HepG2 (cell line): Measurements from ENCODE around the gene ADGRF1. TPM values are rescaled to one million over a fixed set of nuclear protein-coding genes. Genes with fewer than 3 reads are reported as not detected.

ENCODE experiments used
- ATAC-seq: fragments of 200-7000 bp; cut with Tn5 transposase; 3 replicates; pipeline ENCODE4 v1.9.1; 2020; ENCODE audit warnings: mild to moderate bottlenecking, moderate library complexity
- BruUV-seq: library from RNA; stranded (reverse); fragments of 400-500 nt; replicated peaks from 2 replicates; lab custom pipeline; 2021; lab: Mats Ljungman, UMichigan
- CTCF ChIA-PET: fragments of 300-600 bp; formaldehyde crosslinking; extraction: SDS; loops from one replicate; lab custom pipeline; 2021; ENCODE audit warnings: low total read pairs, inconsistent platforms, low intra/inter-chr PET ratio; lab: Yijun Ruan, JAX
- POLR2A ChIA-PET: fragments of 350-600 bp; sonication (Branson Sonifier 250); formaldehyde crosslinking; loops from one replicate; lab custom pipeline; 2020; ENCODE audit warnings: antibody characterized with exemption, inconsistent platforms; lab: Yijun Ruan, JAX
- DNase-seq: peaks from one replicate; pipeline ENCODE4 v3.0.0-alpha.2; 2015; ENCODE audit warnings: low spot score
- FAIRE-seq: peaks from 3 replicates; lab custom pipeline; 2011; peaks lifted over from hg19 to GRCh38; lab: Jason Lieb, UNC
- H2AFZ ChIP-seq: one replicate; pipeline ENCODE4 v1.6.1; 2011; ENCODE audit warnings: low read length, inconsistent platforms
- H3K27ac ChIP-seq: fragments of 300-600 bp; 3 replicates; pipeline ENCODE4 v1.8.0; 2011; ENCODE audit warnings: mixed run types, mild to moderate bottlenecking, mixed read lengths, low read length, inconsistent platforms; ENCODE audit not compliant: insufficient read depth; ENCODE audit errors: extremely low read length
- H3K27me3 ChIP-seq, 2 experiments: fragments of 200-600 bp in 1 of 2; 2 replicates in 1 of 2; 3 replicates in 1 of 2; pipeline versions ENCODE4 v1.6.0 to v1.8.0; 2011; ENCODE audit warnings: low read length in 2 of 2, mild to moderate bottlenecking in 2 of 2, moderate library complexity in 2 of 2, inconsistent platforms in 1 of 2; ENCODE audit not compliant: insufficient read depth in 2 of 2, control insufficient read depth in 1 of 2
- H3K36me3 ChIP-seq, 2 experiments: fragments of 200-600 bp in 1 of 2; replicated peaks in 1 of 2; 2 replicates in 1 of 2; 3 replicates in 1 of 2; pipeline versions ENCODE4 v1.5.1 to v1.8.0; 2011; ENCODE audit warnings: low read length in 2 of 2, inconsistent platforms in 1 of 2; ENCODE audit not compliant: insufficient read depth in 2 of 2, control insufficient read depth in 1 of 2
- H3K4me1 ChIP-seq: 2 replicates; pipeline ENCODE4 v1.5.1; 2012; ENCODE audit warnings: low read length, inconsistent platforms; ENCODE audit not compliant: insufficient read depth
- H3K4me2 ChIP-seq: 2 replicates; pipeline ENCODE4 v1.6.0; 2011; ENCODE audit warnings: low read depth, low read length, inconsistent platforms
- H3K4me3 ChIP-seq, 3 experiments: fragments of 200-600 bp in 1 of 3; sonication (generic), shearing (Covaris generic) in 1 of 3; replicated peaks in 1 of 3; 2 replicates each; pipeline ENCODE4 v1.5.1; 2011 to 2016; ENCODE audit warnings: low read length in 3 of 3, inconsistent platforms in 2 of 3, low read depth in 2 of 3, mild to moderate bottlenecking in 2 of 3, control low read depth in 1 of 3, mixed read lengths in 1 of 3; ENCODE audit not compliant: insufficient read depth in 1 of 3
- H3K79me2 ChIP-seq: one replicate; pipeline ENCODE4 v1.6.1; 2011; ENCODE audit warnings: low read length, inconsistent platforms; ENCODE audit not compliant: insufficient read depth
- H3K9ac ChIP-seq: 2 replicates; pipeline ENCODE4 v1.6.0; 2011; ENCODE audit warnings: mild to moderate bottlenecking, low read depth, low read length, inconsistent platforms; ENCODE audit not compliant: insufficient read depth
- H3K9me3 ChIP-seq: 2 replicates; pipeline ENCODE4 v1.5.1; 2012; ENCODE audit warnings: mild to moderate bottlenecking, low read length
- H4K20me1 ChIP-seq: 2 replicates; pipeline ENCODE4 v1.6.0; 2011; ENCODE audit warnings: inconsistent platforms, mild to moderate bottlenecking, low read length, moderate library complexity; ENCODE audit not compliant: insufficient read depth
- CERS6 ChIP-seq: sonication (generic); formaldehyde crosslinking; IDR thresholded peaks from 2 replicates; pipeline ENCODE4 v1.5.0; 2020; ENCODE audit warnings: missing genetic modification reagents
- MNT ChIP-seq: fragments of 450-650 bp; IDR thresholded peaks from 2 replicates; pipeline ENCODE4 v1.6.1; 2016
- NBN ChIP-seq: fragments of 450-650 bp; conservative IDR thresholded peaks from 2 replicates; pipeline ENCODE4 v1.6.1; 2017
- SMARCE1 ChIP-seq: fragments of 450-650 bp; IDR thresholded peaks from 2 replicates; pipeline ENCODE4 v1.6.1; 2017; ENCODE audit warnings: borderline replicate concordance
- TMF1 ChIP-seq: sonication (generic); formaldehyde crosslinking; IDR thresholded peaks from 2 replicates; pipeline ENCODE4 v1.8.1; 2022; ENCODE audit warnings: low read depth, missing genetic modification reagents
- U2AF2 ChIP-seq: fragments of 200-400 bp; formaldehyde crosslinking; IDR thresholded peaks from 2 replicates; pipeline ENCODE4 v1.6.1; 2017; ENCODE audit warnings: low read depth, mild to moderate bottlenecking, low read length
- ZBTB43 ChIP-seq: sonication (generic); formaldehyde crosslinking; conservative IDR thresholded peaks from 2 replicates; pipeline ENCODE4 v1.4.0; 2020; ENCODE audit warnings: missing genetic modification reagents
- ZBTB7A ChIP-seq: sonication (generic); formaldehyde crosslinking; IDR thresholded peaks from 2 replicates; pipeline ENCODE4 v1.8.0; 2022; ENCODE audit warnings: mild to moderate bottlenecking, missing genetic modification reagents
- ZNF280B ChIP-seq: sonication (generic); formaldehyde crosslinking; IDR thresholded peaks from 2 replicates; pipeline ENCODE4 v1.5.0; 2020; ENCODE audit warnings: missing genetic modification reagents, mild to moderate bottlenecking, borderline replicate concordance
- ZNF646 ChIP-seq: sonication (generic); formaldehyde crosslinking; IDR thresholded peaks from 2 replicates; pipeline ENCODE4 v1.9.0; 2021; ENCODE audit warnings: mild to moderate bottlenecking, missing genetic modification reagents
- ZSCAN30 ChIP-seq: sonication (generic); formaldehyde crosslinking; IDR thresholded peaks from 2 replicates; pipeline ENCODE4 v1.5.0; 2020; ENCODE audit warnings: mild to moderate bottlenecking, missing genetic modification reagents
- WGBS: methylation state at CpG from one replicate; pipeline ENCODE4 v1.1.6; 2017; ENCODE audit warnings: low lambda C conversion rate; 5-methylcytosine and 5-hydroxymethylcytosine counted together
- in situ Hi-C: cut with HindIII; loops from 2 replicates; pipeline ENCODE4 v1.10.0; 2017; ENCODE audit warnings: low pct_unique_long_range_greater_than_20kb; ENCODE audit not compliant: extremely low pct_ligation_motif_present
- intact Hi-C: fragments of 100-400 bp; cut with micrococcal nuclease; formaldehyde crosslinking; loops from one replicate; pipeline ENCODE4 v1.10.0; 2022; ENCODE audit not compliant: unreplicated experiment
- polyA plus RNA-seq, 8 experiments: library from polyadenylated mRNA; depleted of rRNA in 3 of 8; stranded (reverse) in 7 of 8; unstranded in 1 of 8; fragments of >200 nt; fragmentation: Illumina TruSeq in 4 of 8; extraction: Trizol in 4 of 8; gene quantifications; 2 replicates each; pipeline versions ENCODE4 v1.2.1 to v1.2.3, GENCODE V29; 2011 to 2016; ENCODE audit warnings: low read depth in 4 of 8, missing spikeins in 1 of 8, mixed read lengths in 1 of 8; ENCODE audit not compliant: insufficient read depth in 1 of 8
- total RNA-seq, 5 experiments: library from RNA; depleted of rRNA; stranded (reverse); fragments of >200 nt; fragmentation: Illumina TruSeq; extraction: Trizol; gene quantifications; 2 replicates each; pipeline ENCODE4 v1.2.3, GENCODE V29; 2016; ENCODE audit warnings: low read depth in 1 of 5

ADGRF1 gene
- total and polyA plus RNA-seq, 2 of the 13 experiments (the other 11 are each of a cell fraction or from before 2014, with no cell fraction given): not detected

- TF ChIP-seq ZNF646: no peak
- TF ChIP-seq SMARCE1: no peak
- TF ChIP-seq ZBTB7A: no peak
- TF ChIP-seq U2AF2: no peak
These were observed 1.2 kb upstream of the ADGRF1 start (continued) for GRCh38 chr6:47043286-47043685.

GRCh38 chr6:47041741-47042140 is 391 bp downstream of the ADGRF1 start:
- H3K4me3 ChIP-seq: no peak overlapping the region
- in situ Hi-C loops (no loop called here), intact Hi-C loops (no loop called here)
- ATAC-seq (no peak), DNase-seq (no peak), FAIRE-seq (no peak)
- H3K79me2 ChIP-seq: no peaks in the 10 kb centered on the region
- CTCF ChIA-PET: no interaction called here
- peaks cover 12% of the 10 kb centered on the region for H3K4me1 ChIP-seq
- H3K27me3 ChIP-seq: peaks cover 2 to 21% of the 10 kb centered on the region in 2 experiments; a peak in 3 of 5 replicates
- H3K9me3 ChIP-seq: no peaks in the 10 kb centered on the region
- no peaks in the 10 kb centered on the region for H4K20me1 ChIP-seq
- BruUV-seq: no TSS peak
- no peak overlapping the region for H3K4me2 ChIP-seq
- H3K27ac ChIP-seq: no peak overlapping the region
- no peak overlapping the region for H3K9ac ChIP-seq
- no peak overlapping the region for H2AFZ ChIP-seq
- POLR2A ChIA-PET: no interaction called here
- WGBS: 24% methylated on average over 2 of the region's 2 CpGs
- no peaks in the 10 kb centered on the region for H3K36me3 ChIP-seq
- TF ChIP-seq ZBTB43 (CRISPR knock-in tag) (no peak), CERS6 (CRISPR knock-in tag) (no peak), ZSCAN30 (CRISPR knock-in tag) (no peak), NBN (no peak), TMF1 (CRISPR knock-in tag) (no peak), ZNF280B (no peak), MNT (no peak)
